ENCODE measurements around the gene MAP3K3. TPM values are rescaled to one million over a fixed set of nuclear protein-coding genes. Genes with fewer than 3 reads are reported as not detected.
A peak's percentile ranks its signal among the peaks of the same experiment; 100 is the strongest.

The MAP3K3 gene
- total and polyA plus RNA-seq, 9 of the 15 experiments (the other 6 are each of a cell fraction or from before 2014, with no cell fraction given): 0.69 to 16.5 (median 12.1) TPM

- H3K79me2 ChIP-seq (ENCODE audit: control insufficient read depth, insufficient read depth, low read length): peaks cover 22% of the 10 kb centered on the region
- CTCF ChIA-PET (ENCODE audit: low intra/inter-chr PET ratio): interaction anchor here (0.6 kb wide), 1 partner anchor 9 kb away, joined by 8 read pairs; no protein-coding TSS in a partner anchor
- in situ Hi-C loops (cut with MboI): loop anchor here (5.0 kb wide), 1 partner anchor 179 kb away; no protein-coding TSS in a partner anchor
- TF ChIP-seq ZNF23 (CRISPR knock-in tag; IDR thresholded peaks at IDR 0.05) (no peak), PRMT5 (CRISPR knock-in tag; IDR thresholded peaks at IDR 0.05) (no peak), FOXJ3 (CRISPR knock-in tag; IDR thresholded peaks at IDR 0.05) (no peak), POLR2AphosphoS5 (IDR thresholded peaks at IDR 0.05; ENCODE audit: control insufficient read depth, insufficient read depth, low read depth, low read length) (peak; percentile 90), ETS2 (tag; IDR thresholded peaks at IDR 0.05; ENCODE audit: borderline replicate concordance, poor library complexity, severe bottlenecking) (no peak), PTBP1 (IDR thresholded peaks at IDR 0.05; ENCODE audit: low read depth, low read length) (no peak), PHB (CRISPR knock-in tag; IDR thresholded peaks at IDR 0.05) (no peak), HNRNPL (IDR thresholded peaks at IDR 0.05; ENCODE audit: low read depth, low read length) (0 out of 2 replicates have a peak, but pooled peaks have one; percentile 58), KDM1A (IDR thresholded peaks at IDR 0.05) (no peak), LCOR (CRISPR knock-in tag; IDR thresholded peaks at IDR 0.05) (no peak; the same call in 1 of the 2 replicates), ZNF830 (CRISPR knock-in tag; IDR thresholded peaks at IDR 0.05) (no peak), CLOCK (CRISPR knock-in tag; IDR thresholded peaks at IDR 0.05; ENCODE audit: borderline replicate concordance) (no peak), HMG20A (CRISPR knock-in tag; conservative IDR thresholded peaks at IDR 0.05) (no peak), ZBTB49 (CRISPR knock-in tag; IDR thresholded peaks at IDR 0.05; ENCODE audit: borderline replicate concordance) (no peak), ETS1 (conservative IDR thresholded peaks at IDR 0.05; ENCODE audit: control insufficient read depth, low read depth, low read length) (peak; percentile 87)
Observed at GRCh38 chr17:63600569-63601438, 21.4 kb upstream of the MAP3K3 start, which contains the start of gene TACO1. Gene TACO1, plus strand, starts transcription at chr17:63600895. Its CDS starts 189 bp downstream, at chr17:63601084.

More at GRCh38 chr17:63600569-63601438, 21.4 kb upstream of the MAP3K3 start, which contains the start of gene TACO1:
- peak within 1 kb of the TSS; percentile 98 for H2AFZ ChIP-seq (ENCODE audit: low read depth, low read length)
- H3K4me3 ChIP-seq: peak within 1 kb of the TSS; percentile 76
- H4K20me1 ChIP-seq (replicated peaks; ENCODE audit: control insufficient read depth, insufficient read depth, low read length): no peaks in the 10 kb centered on the region
- H3K9ac ChIP-seq (ENCODE audit: insufficient read depth in 1 of 2, low read depth in 2 of 2, low read length in 2 of 2): peak within 1 kb of the TSS; percentile 87 to 100
- intact Hi-C loops (cut with micrococcal nuclease): loop anchor here (5.0 kb wide), 1 partner anchor 49 kb away; the partner anchor contains the start of gene DCAF7
- FAIRE-seq: peak; percentile 71
- peak; percentile 89 to 92 (median 92) for DNase-seq (ENCODE audit: extremely low read depth in 1 of 4, low spot score in 3 of 4)
- no peaks in the 10 kb centered on the region for H3K27me3 ChIP-seq (ENCODE audit: control insufficient read depth in 2 of 2, insufficient read depth in 2 of 2, low read length in 2 of 2)
- H3K4me2 ChIP-seq (ENCODE audit: insufficient read depth, low read length): peak within 1 kb of the TSS; percentile 99
- POLR2A ChIA-PET: interaction anchor here (0.7 to 2.8 kb wide), 8 partner anchors 7 to 140 kb away, joined by 3 to 13 read pairs (median 4); partner anchors contain the start of gene MAP3K3
- H3K27ac ChIP-seq (ENCODE audit: extremely low read depth, low read depth, low read length): peak within 1 kb of the TSS; percentile 78
- peaks cover 24% of the 10 kb centered on the region; the same call in 2 of the 3 replicates for H3K36me3 ChIP-seq (ENCODE audit: control insufficient read depth, insufficient read depth, low read length)
- no TSS peak for BruUV-seq (replicated peaks)
- H3K9me1 ChIP-seq (ENCODE audit: control insufficient read depth, insufficient read depth, low read length): no peaks in the 10 kb centered on the region
- H3K9me3 ChIP-seq (replicated peaks; ENCODE audit: control insufficient read depth, insufficient read depth, low read depth, low read length): no peaks in the 10 kb centered on the region
- H3K4me1 ChIP-seq (replicated peaks in 1 of 2; ENCODE audit: control insufficient read depth in 2 of 2, insufficient read depth in 2 of 2, low read length in 2 of 2): peaks cover 13 to 18% of the 10 kb centered on the region in 2 experiments; a peak in 3 of 5 replicates
- peak; percentile 98 for ATAC-seq
- under 1% methylated on average over 46 of the region's 61 CpGs for WGBS (ENCODE audit: insufficient coverage, low coverage, missing lambda C conversion rate)
